ENCODE data around the gene SLC1A2.

GRCh38 chr11:35321111-35321510 lies 98.2 kb downstream of the SLC1A2 start:
- TF ChIP-seq, protein P1, sequence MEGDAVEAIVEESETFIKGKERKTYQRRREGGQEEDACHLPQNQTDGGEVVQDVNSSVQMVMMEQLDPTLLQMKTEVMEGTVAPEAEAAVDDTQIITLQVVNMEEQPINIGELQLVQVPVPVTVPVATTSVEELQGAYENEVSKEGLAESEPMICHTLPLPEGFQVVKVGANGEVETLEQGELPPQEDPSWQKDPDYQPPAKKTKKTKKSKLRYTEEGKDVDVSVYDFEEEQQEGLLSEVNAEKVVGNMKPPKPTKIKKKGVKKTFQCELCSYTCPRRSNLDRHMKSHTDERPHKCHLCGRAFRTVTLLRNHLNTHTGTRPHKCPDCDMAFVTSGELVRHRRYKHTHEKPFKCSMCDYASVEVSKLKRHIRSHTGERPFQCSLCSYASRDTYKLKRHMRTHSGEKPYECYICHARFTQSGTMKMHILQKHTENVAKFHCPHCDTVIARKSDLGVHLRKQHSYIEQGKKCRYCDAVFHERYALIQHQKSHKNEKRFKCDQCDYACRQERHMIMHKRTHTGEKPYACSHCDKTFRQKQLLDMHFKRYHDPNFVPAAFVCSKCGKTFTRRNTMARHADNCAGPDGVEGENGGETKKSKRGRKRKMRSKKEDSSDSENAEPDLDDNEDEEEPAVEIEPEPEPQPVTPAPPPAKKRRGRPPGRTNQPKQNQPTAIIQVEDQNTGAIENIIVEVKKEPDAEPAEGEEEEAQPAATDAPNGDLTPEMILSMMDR (IDR thresholded peaks at IDR 0.05), result no peak
- no peak for TF ChIP-seq POLR2A (IDR thresholded peaks at IDR 0.05)
